GM18873 (cell line): ENCODE measurements around the gene EZR.

Experiments
- ATAC-seq: cut with Tn5 transposase; IDR thresholded peaks from one replicate; pipeline ENCODE4 v1.9.1; 2021; ENCODE audit warnings: mild to moderate bottlenecking, moderate library complexity, moderate number of reproducible peaks; ENCODE audit not compliant: unreplicated experiment, low FRiP score

Gene EZR

GRCh38 chr6:158743033-158743651 lies 76.0 kb downstream of the EZR start:
- no peak for ATAC-seq

- ATAC-seq = no peak
Observed at GRCh38 chr6:158739673-158740072, 79.5 kb downstream of the EZR start.

GRCh38 chr6:158737710-158738615 lies 81.2 kb downstream of the EZR start:
- ATAC-seq = no peak

- ATAC-seq = no peak
Observed at GRCh38 chr6:158737082-158737709, 82.0 kb downstream of the EZR start.

- ATAC-seq = no peak
Observed at GRCh38 chr6:158735009-158735408, 84.2 kb downstream of the EZR start.

- ATAC-seq = no peak
Observed at GRCh38 chr6:158730541-158730907, 88.6 kb downstream of the EZR start.

GRCh38 chr6:158729906-158730540 lies 89.1 kb downstream of the EZR start:
- ATAC-seq = no peak

- no peak for ATAC-seq
Observed at GRCh38 chr6:158725704-158726103, 93.5 kb downstream of the EZR start.

GRCh38 chr6:158722176-158722729 lies 96.9 kb downstream of the EZR start:
- no peak for ATAC-seq

- no peak for ATAC-seq
Observed at GRCh38 chr6:158718461-158719046, 100.6 kb downstream of the EZR start.

GRCh38 chr6:158717341-158718330 lies 101.5 kb downstream of the EZR start:
- peak; percentile 70 for ATAC-seq
